ENCODE data around the gene C11orf91.

GRCh38 chr11:33742249-33742851, 41.7 kb upstream of the C11orf91 start:
- peak; percentile 51 to 58 (median 55) for TF ChIP-seq CTCF (IDR thresholded peaks at IDR 0.05)
- no peak for TF ChIP-seq POLR2AphosphoS5 (IDR thresholded peaks at IDR 0.05)
- TF ChIP-seq POLR2A (IDR thresholded peaks at IDR 0.05; ENCODE audit: low read depth): no peak

Data from esophagus muscularis mucosa (tissue), 3 donors.